ENCODE results near the gene ACVRL1.

ACVRL1 gene

DNA sequence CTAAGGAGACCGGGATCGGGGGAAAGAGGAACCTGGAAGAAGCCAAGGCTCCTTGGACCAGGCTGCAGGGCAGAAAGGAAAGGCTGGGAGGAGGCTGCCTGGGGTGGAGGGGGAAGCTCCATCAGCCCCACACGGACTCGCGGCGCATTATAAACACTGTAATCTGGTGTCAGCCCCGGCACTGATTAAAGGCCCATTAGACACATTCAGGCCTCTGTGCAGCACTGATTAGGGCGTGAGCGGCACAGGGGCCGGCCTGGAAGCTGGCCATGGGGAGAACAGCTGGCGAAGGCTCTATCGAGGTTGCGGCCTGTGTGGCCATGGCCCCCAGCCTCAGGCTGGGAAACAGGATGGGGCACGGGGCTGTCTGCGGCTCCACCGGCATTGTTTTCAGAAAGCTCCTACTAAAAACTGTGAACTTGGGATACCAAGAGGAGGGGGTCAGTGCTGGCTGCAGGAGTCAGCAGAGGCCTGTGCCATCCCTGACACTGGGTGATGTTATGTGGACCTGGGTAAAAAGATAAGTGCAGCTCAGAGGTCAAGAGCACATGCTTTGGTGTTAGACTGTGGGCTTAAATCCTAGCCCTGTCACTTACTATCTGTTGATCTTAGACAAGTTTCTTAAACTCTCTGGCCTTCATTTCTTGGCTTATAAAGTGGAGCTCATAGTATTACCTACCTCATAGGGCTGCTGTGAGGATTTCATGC, 10.6 kb downstream of the ACVRL1 start:
- DNase-seq: no peak

GRCh38 chr12:51920046-51920445, 12.7 kb downstream of the ACVRL1 start:
- DNase-seq: no peak

- DNase-seq: peak; percentile 8
Measured at GRCh38 chr12:51921017-51921725, 13.9 kb downstream of the ACVRL1 start.

GRCh38 chr12:51922146-51922545, 14.8 kb downstream of the ACVRL1 start:
- no peak for DNase-seq

DNA sequence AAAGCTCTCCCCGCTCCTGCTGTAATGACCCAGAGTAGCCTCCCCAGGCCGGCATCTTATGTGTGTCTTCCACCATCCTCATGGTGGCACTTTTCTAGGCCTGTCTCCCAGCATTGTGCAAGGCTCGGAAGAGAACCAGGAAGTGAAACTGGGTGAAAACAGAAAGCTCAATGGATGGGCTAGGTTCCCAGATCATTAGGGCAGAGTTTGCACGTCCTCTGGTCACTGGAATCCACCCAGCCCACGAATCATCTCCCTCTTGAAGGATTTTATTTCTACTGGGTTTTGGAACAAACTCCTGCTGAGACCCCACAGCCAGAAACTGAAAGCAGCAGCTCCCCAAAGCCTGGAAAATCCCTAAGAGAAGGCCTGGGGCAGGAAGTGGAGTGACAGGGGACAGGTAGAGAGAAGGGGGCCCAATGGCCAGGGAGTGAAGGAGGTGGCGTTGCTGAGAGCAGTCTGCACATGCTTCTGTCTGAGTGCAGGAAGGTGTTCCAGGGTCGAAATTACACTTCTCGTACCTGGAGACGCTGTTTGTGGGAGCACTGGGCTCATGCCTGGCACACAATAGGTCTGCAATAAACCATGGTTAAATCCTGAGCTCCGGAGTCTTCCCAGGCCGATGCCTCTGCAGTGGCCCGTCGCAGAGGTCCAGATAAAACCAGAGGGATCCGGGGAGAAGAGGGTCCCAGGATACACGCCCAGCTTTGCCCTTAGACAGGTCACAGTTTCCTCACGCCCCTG, 15.6 kb downstream of the ACVRL1 start:
- DNase-seq: no peak

GRCh38 chr12:51923506-51924365, 16.4 kb downstream of the ACVRL1 start:
- DNase-seq: no peak

DNA sequence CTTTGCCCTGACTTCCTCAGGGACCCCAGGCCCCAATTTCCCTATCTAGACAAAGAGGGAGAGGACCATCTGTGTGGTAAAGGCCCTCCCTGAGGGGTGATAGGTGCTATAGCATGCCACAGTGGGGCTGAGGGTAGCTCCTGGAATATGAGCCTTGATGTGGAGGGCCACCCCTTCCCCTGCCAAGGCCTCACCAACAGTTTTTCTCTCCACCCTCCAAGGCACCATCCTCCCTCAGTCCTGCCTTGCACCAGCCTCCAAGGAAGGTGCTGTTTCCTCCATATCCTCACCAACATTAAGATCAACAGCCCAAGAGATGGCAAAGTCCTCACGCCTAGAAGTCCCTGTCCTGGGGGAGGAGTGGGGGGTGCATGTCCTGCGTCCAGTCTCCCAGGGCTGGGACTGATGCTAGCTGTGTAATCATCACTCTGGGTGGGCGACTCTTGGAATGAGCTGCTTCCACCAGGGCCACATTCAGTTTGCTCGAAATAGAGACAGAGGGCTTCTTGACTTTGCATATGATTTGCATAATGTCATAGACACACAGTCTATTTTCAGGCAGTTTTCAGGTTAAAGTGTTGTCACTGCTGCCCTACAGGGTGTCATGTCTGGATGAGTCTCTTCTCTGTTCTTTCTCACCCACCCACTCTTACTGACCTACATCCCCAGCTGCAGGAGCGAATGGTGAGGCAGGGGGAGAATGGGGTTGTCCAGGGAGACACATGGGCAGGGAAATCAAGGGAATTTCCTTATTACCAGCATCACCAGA, 17.4 kb downstream of the ACVRL1 start:
- no peak for DNase-seq

DNA sequence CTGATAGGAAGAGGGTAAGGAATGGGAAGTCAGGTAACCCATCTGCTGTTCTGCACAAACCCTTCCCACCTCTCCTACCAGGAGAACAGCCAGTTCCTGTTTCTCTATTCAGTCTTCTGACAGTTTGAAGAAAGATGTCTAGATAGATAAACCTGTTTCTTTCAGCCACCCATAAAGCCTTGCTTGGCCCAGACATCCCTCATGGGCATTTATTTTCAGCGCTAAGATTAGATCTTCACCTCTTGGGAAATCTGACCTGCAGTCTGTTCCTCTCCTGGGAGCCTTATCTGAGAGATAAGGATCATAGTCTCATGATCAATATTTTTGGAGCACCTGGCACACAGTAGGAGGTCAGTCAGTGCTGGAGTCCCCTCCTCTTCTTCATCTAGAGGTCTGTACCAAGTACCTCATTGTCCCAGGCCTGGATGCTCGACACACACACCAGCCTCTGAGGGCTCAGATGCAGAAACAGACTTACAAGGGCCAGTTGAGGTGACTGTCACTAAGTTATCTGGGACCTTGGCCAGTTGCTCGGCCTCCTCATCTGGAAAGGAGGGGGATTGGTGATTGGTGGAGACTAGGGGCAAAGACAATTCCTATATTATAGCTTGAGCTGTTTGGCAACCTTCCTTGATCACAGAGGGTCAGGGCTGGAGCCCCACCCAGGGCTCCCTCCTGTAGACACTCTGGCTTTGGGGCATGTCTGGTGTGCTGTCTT, 18.2 kb downstream of the ACVRL1 start:
- no peak for DNase-seq

DNA sequence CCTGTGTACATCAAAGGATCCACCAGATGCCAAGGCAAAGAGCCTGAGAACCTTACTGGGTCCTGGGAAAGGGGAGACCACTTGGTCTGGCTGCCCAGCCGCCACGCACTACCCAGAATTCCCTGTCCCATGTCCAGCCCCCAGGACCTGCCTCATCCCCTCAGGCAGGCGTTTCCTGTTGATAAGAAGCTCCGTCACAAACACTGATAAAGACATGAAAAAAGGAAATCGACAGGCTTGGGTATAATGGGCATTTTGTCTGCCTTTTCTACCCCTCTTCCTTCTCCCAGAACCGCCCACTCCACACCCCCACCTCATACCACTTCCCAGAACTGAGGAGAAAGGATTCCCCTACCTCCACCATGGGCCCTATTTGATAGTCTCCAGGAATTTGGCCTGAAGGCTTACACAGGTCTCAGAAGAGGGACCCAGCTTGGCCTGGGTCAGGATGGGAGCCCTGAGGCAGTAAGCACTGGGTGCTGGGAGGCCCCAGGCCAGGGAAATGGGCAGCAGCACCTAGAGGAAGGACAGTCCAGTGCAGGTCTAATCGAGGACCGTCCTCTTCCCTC, 18.8 kb downstream of the ACVRL1 start:
- no peak for DNase-seq

DNA sequence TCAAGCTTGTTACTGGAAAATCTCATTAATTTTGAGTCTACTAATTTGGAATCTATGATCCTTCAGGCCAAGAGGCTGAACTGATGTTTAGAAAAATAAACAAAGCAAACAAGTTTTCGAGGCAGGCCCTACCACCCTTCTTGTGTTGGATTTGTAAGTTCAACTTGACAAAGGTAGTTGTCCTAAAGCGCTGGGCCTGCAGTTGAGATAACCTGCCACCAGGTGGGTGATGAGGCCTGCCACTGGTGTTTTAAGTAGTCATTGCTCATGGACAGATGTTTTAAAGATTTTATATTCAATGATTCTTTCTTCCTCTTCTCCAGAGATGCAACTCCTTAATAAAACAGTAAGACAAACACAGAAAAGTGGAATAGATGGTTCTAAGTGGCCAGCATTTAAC, 19.4 kb downstream of the ACVRL1 start:
- no peak for DNase-seq

GRCh38 chr12:51932218-51933076, 25.1 kb downstream of the ACVRL1 start:
- no peak for DNase-seq

DNA sequence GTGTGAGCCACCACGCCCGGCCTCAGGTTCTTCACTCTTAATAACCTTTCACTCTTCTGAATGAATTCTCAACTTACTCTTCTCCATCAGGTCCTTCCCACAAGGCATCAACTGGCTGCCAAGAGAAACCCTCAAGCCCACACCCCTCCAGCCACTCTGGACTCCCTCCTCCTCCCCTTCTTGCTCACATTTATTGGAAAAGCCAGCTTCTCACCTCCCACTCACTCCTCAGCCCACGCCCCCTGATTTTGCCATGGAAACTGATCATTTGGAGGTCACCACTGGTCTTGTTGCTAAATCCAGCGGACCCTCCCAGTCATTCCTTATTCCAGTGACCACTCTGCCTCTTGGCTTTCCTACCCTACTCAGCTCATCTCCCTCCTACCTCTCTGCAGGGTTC, 26.8 kb downstream of the ACVRL1 start:
- DNase-seq: no peak

DNA sequence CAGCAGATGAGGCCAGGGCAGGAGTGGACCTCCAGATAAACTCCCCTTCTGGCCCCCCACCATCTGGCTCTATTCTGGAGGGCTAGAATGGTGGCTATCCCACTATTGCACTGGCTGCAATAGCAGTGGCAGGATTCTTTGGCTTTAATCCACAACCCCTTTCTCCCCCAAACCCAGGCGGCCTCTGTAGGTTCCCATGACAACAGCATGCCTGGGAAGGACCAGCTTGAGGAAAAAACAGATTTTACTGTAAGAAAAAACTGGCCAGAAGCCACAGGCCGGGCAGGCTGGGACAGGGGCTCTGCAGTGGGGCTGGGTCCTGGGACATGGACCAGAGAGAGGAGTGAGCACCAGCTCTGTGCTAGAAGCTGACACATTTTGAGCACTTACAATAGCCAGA, 30.6 kb downstream of the ACVRL1 start:
- DNase-seq: peak; percentile 22

DNA sequence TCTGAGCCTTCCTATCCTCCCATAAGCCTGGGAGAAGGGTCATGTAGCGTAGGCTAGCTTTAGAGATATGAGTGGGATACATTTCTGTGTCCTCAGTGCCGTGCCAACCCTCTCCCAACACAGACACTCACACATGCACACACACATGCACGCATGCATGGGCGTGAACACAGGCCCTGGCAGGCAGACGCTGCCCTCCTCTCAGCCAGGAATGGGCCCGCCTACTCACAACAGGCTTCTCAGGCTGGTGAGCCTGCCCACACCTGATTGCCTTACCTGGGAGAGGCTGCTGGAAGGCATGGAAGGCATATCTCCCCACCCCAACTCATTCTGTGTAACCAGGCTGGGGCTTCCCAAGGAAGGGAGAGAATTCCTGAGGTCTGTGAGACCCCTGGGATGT, 31.4 kb downstream of the ACVRL1 start:
- no peak for DNase-seq

GRCh38 chr12:51941011-51941581, 33.8 kb downstream of the ACVRL1 start:
- DNase-seq: peak; percentile 54

- DNase-seq: no peak
Measured at GRCh38 chr12:51941604-51942003, 34.3 kb downstream of the ACVRL1 start.

DNA sequence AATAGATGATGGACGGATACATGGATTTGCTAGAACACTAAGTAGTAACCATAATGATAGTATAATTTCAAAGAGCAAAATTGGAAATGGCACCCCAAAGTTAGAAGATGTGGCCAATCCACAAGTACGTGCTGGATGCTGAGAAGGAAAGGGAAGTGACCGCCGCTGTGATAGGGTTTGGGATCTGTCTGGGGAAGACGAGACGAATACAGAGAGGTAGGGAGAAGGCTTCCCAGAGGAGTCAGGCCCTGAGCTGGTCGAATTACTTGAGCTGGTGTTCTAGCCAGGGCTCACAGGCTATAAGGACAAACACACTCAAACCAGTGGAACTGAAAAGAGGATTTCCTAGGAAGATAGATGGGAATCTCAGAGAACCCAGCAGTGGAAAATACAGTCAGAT, 34.8 kb downstream of the ACVRL1 start:
- DNase-seq: no peak

- no peak for DNase-seq
Measured at GRCh38 chr12:51942501-51943000, 35.2 kb downstream of the ACVRL1 start.

GRCh38 chr12:51943346-51943745, 36.0 kb downstream of the ACVRL1 start:
- DNase-seq: no peak

Data from DMS 273 treated with DMSO at 0.1 percent for 48 hours (cell line).